Measurements from ENCODE around the gene COL1A2.

COL1A2 gene

GRCh38 chr7:94422827-94423460 is 28.2 kb downstream of the COL1A2 start:
- H3K4me3 ChIP-seq (ENCODE audit: low read depth, low read length), result no peak overlapping the region
- no peak for TF ChIP-seq CTCF (IDR thresholded peaks at IDR 0.05; ENCODE audit: borderline replicate concordance, insufficient read depth, low read depth, low read length)

- H3K4me3 ChIP-seq (ENCODE audit: low read depth, low read length), result no peak overlapping the region
- TF ChIP-seq CTCF (IDR thresholded peaks at IDR 0.05; ENCODE audit: borderline replicate concordance, insufficient read depth, low read depth, low read length), result no peak
Observed at GRCh38 chr7:94423863-94424735, 29.4 kb downstream of the COL1A2 start.

- no peak for TF ChIP-seq CTCF (IDR thresholded peaks at IDR 0.05; ENCODE audit: borderline replicate concordance, insufficient read depth, low read depth, low read length)
- no peak overlapping the region for H3K4me3 ChIP-seq (ENCODE audit: low read depth, low read length)
Observed at GRCh38 chr7:94425546-94425945, 30.9 kb downstream of the COL1A2 start.

GRCh38 chr7:94426980-94427875 is 32.5 kb downstream of the COL1A2 start:
- no peak overlapping the region for H3K4me3 ChIP-seq (ENCODE audit: low read depth, low read length)
- no peak for TF ChIP-seq CTCF (IDR thresholded peaks at IDR 0.05; ENCODE audit: borderline replicate concordance, insufficient read depth, low read depth, low read length)

GRCh38 chr7:94429153-94429552 is 34.5 kb downstream of the COL1A2 start:
- no peak overlapping the region for H3K4me3 ChIP-seq (ENCODE audit: low read depth, low read length)
- TF ChIP-seq CTCF (IDR thresholded peaks at IDR 0.05; ENCODE audit: borderline replicate concordance, insufficient read depth, low read depth, low read length), result no peak

- no peak for TF ChIP-seq CTCF (IDR thresholded peaks at IDR 0.05; ENCODE audit: borderline replicate concordance, insufficient read depth, low read depth, low read length)
- no peak overlapping the region for H3K4me3 ChIP-seq (ENCODE audit: low read depth, low read length)
Observed at GRCh38 chr7:94431176-94431575, 36.5 kb downstream of the COL1A2 start.

Measured in GM12875 (cell line).